ENCODE measurements around the gene TBX1.

TBX1 gene

DNA sequence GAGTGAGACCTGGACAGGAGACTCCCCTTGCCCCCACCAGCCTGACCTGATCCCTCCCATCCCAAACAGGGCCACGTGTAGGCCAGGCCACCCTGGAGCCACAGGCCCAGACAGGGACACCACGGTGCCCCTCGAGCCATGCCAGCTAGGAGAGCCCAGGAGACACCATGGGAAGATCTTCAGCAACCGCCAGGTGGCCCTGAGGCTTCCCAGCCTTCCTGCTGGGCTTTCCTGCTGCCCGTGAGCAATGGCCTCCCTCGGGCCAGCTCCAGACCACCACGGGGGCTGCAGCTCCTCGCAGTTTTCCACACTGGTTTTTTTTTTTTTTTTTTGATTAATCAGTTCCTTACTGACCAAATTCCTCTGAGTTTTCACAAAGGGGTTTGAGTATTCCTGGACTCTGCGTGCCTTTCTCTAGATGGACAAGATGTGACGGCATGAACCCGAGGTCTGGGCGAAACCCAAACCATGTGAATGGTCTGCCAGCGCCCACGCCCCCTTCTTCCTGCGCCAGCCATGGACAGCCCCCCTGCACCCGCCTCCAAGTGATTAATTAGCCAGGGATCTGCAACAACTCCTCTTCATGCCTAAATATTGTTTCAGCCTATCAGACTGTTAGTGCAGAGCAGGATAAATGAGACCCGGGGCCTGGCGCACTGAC lies 40.9 kb downstream of the TBX1 start:
- DNase-seq: no peak

DNA sequence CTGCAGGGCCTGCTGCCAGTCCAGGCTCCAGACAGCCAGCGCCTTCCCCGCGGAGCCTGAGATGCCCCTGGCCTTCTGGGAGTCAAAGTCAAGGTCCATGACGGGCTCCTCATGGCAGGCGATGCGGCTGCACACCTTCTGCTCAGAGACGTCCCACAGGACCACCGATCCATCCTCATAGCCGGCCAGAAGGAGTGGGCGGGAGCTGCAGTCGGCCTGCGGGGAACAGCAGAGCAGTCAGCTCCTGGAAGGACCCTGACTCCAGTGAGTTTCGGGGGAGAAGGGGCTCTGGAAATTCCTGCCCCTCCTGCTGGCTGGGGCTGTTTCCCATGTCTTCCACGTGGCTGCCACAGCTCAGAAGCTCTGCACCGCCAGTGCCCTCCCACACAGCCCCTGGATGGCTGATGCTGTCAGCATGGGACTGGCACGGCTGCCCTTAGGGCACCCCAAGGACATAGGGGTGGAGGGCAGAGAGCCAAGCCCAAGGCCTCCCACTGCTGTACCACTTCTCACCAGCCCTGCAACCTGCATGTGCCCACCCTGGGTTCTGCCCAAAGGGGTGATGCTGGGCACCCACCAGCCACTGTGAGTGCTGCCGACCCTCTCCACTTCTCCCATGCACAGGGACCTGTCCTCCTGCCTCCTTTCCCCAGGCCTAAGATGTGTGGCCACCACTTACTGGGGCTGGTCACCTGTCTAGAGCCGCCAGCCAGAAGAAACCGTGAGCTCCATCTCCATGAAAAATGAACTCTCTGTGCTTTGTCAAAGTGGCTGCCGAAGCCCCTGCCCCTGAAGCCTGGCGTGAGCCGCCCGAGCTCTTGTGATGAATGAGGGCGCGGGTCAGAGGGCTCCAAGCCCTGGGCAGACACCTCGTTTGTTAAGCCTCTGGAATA lies 41.7 kb downstream of the TBX1 start:
- DNase-seq: no peak

DNA sequence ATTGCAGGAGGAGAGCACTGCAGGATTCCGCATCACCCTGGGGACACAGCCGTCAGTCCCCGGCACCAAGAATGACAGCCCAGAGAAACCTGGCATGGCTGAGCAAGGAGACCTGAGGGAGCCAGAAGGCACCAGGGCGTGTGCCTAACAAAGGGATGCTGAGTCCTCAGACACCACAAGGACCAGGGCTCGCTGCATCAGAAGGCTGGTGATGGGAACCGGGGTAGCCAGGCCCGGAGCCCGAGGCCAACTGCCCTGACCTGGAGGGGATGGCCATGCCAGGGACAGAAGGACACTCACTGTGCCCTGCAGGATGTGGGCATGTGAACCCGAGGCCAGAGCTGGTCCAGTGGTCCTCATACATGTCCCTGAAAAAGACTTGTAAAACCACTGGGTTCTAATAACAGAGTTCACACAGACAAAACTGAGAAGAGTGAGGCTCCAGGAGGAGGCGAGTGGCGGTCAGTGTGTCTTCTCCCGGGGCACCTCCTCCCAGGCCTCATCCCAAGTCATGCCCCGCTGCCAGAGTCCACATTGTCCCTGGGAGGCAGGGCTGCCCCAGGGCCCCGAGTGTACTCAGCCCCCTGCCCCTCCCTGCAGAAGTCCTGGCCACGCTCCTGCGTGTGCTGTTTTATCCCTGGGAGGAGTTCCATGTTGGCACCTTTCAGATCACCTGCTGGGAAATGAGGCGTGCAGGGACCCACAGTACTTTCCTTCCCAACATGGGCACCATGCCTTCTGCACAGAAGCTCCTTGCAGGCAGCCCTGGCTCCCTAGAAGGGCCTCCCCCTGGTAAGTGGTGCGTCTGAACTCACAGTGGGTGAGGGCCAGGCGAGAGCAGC lies 42.5 kb downstream of the TBX1 start:
- DNase-seq: no peak

DNA sequence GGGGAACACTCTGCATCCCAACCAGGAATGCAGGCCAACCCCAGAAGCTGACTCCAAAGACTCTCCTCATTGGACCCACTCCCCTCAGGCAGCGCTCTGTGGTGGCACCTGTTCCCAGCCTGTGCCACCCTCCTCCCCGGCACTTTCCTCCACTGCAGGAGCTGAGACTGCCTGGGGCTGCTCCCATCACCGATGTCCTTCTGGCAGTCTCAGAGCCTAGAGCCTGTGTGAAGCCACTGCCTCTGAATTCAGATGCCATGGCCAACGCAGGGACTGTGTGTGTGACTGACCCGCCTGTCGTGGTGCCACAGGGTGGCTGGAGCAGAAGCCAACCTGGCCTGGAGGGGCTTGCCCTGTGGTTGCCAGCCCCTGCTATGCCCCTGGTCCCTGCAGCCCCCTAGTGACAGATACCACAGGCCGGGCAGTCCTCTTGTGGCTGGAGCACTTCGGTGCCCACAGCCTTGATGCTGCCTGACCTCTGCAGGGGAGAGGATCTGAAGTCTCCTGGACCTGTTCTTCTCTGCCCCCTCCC lies 43.2 kb downstream of the TBX1 start:
- no peak for DNase-seq

DNA sequence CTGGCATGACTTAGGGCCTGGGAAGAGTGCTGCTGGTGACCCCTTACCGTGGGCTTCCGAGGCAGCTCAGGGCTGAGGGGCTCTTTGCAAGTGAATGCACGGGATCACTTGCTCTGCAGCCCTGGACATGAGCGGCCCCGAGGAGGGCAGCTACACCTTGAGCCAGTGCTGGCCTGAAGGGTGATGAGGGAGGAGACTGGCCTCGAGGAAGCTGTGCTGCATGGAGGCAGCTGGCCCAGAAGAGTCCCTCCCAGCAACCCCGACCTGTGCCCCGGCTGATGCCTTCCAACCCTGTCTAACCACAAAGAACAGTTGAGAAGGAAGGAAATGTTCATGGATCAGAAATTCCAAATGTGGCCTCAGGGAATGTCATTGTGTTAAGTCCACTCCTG lies 45.2 kb downstream of the TBX1 start:
- DNase-seq: no peak

DNA sequence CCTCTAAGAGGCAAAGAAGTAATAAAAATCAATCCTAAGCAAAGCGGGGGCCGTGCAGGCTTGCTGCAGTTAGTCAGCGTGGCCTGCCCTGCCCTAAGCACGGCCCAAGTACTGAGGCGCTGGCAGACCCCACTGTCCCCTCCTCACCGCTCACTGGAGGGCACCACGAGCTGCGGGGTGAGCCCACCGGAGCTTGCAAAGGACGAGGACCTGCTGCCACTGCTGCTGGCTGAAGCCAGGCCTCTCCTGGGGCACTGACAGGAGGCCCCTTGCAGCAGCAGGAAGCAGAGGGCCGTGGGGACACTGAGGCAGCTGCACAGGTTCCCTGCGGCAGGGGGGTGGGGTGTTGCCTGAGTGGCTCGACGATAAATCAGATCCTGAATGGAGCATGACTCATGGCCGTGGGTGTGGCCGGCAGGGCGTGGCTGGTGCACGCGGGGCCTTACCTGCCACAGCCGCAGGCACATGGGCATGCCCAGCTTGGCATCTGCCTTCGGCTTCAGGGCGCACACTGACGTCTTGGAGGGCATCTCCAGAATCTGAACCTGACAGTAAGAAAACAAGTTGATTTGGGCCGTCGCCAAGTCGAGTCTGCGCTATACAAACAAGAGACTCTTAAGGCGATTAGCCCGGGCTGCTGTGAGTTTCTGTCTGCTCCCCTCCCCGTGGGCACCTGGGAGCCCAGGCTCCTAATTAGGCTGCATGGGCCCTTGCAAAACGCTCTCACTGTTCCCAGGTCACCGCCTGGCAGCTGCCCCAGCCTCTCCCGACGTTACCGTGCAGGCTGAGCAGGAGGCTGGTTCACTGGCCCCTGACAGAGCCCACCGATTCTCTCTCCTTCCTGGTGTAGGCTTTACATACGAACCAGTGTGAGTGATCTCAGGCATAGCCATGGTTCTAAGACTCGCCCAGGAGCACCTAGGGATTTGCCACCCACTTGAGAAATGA lies 45.9 kb downstream of the TBX1 start:
- DNase-seq: peak; percentile 78

DNA sequence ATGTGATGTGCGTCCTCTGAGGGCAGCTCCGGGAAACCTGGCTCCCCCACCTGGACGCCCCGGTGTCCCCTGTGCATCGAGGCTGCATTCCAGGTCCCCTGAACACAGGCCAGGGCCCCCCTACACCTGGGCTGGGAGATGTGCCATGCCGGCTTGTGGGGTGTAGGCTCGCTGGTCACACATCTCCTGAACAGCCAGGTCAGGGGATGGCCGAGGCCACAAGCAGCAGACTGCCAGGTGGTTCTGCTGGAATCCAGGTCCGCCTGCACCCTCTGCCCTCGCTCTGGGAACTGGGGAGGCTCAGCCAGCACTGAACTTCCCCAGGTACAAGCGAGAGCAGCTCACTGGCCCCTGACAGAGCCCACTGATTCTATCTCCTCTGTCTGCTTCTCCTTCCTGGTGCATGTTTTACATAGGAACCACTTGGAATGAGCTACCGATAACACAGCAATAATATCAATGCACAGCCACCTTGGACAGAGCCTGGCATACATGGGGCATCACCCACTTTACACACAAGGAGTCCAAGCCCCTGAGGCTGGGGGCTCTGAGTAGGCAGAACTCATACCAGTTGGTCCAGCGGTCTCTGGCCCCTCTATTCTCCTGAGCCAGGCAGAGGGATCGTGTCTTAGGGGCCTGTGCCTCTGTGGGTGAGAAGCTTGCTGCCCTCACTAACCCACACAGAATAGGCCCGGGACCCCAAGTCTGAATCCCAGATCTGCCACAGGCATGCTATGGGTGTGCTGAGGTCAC lies 46.8 kb downstream of the TBX1 start:
- DNase-seq: no peak

DNA sequence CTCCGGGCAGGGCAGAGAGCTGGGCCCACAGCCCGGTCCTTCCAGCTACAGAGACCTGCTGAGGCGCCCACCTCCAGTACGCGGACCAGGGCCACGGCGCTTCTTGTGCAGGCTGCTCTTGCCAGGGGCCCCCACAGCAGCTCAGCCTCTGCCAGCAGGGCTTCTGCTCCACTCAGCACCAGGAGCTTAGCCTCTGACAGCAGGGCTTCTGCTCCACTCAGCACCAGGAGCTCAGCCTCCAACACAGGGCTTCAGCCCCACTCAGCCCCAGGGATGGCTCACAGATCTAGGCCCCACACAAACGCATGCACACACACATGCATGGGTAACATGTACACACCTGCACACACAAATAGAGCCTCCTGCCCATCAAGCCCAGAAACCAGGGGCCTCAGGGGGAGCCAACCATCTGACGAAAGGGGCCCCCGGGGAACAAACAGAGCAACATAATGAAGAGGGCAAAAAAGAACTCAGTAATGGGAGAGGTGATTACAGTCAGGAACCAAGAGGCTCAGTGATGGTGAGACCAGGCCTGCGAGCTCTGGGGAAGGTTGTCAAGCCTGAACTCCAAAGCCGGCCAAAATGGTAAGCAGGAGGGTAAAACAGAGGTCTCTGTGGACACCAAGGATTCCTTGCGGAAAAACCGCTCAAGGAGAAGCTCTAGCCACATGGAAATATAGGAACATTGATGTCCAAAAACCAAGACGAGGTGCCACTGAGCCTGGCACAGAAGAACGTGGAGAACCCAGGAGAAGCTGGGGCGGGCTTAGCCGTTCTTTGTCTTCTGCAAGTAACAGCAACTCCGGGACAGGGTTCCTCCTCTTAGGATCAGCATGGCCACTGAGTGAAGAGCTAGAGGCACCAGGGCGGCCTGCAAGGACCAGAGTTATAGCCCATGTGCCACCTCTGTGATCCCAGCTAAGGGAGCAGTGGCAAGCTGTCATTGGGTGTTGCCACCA lies 47.6 kb downstream of the TBX1 start:
- peak; percentile 15 for DNase-seq

DNA sequence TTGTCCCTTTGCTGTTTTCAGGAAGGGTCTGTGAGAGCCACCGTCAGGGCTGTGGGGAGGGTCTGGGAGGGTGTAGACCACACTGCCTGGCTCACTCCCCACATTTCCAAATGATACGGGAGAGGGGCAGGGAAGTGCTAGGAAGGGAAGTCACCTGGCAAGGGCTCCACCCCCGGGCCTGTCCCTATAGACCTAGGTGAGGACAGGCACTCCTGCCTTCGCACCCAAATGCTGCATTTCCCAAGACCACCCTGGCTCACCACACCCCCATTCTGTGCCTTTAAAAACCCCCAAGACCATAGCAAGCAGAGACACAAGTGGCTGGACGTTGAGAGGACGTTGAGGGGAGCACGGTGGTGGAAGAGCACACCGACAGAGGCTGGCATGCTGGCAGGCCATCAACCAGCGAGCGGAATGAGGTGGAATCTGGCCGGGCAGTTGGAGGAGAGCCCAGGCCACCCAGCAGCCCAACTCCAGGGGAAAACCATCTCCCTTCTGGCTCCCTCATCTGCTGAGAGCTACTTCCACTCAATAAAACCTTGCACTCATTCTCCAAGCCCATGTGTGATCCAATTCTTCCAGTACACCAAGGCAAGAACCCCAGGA lies 48.4 kb downstream of the TBX1 start:
- DNase-seq: no peak

DNA sequence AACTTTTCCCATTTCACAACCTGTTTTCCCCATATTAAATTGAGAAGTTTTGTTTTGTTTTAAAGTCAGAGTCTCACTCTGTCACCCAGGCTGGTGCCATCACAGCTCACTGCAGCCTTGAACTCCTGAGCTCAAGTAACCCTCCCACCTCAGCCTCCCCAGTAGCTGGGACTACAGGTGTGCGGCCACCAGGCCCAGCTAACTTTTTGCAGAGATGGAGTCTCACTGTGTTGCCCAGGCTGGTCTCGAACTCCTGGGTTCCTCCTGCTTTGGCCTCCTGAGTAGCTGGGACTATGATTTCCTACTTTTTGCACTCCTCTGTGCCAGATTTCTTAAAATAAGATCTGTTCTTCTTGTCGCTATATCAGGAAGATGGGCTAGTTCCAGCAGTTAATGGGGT lies 49.2 kb downstream of the TBX1 start:
- DNase-seq: no peak

DNA sequence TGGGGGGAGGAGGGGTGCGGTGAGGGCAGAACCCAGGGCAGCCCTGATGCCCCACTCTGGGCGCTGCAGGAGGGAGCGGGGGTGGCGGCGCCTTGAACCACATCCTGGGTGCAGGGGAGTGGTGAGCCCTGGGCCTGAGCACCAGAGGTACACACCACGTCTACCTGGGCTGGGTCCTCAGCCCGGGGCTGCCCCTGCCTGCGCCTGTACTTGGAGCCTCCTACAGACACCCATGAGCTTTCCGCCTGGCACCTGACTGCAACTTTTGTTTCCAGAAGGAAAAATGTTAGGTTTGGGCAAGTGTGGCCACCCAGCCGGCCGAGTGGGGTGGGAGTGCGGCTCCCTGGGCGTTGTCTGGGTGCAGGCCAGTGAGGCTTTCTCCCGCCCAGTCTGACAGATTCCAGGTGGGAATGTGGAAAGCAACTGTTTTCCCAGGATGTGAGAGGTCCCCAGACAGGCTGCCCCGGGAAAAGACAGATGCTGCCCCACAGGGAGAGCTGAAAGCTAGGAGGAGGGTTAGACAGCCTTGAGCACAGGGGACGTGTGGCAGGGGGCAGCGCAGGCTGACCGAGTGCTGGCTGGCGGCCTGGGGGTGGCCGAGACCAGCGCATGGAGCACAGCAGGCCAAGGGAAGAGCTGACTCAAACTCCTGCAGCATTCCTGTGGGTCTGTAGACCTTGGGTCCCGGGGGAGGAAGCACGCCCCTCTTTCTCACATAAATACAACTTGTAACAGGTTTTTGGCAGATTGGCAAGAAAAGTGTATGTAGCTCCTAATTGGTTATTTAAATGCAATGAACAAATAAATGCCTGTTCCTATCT lies 50.0 kb downstream of the TBX1 start:
- peak; percentile 18 for DNase-seq

DNA sequence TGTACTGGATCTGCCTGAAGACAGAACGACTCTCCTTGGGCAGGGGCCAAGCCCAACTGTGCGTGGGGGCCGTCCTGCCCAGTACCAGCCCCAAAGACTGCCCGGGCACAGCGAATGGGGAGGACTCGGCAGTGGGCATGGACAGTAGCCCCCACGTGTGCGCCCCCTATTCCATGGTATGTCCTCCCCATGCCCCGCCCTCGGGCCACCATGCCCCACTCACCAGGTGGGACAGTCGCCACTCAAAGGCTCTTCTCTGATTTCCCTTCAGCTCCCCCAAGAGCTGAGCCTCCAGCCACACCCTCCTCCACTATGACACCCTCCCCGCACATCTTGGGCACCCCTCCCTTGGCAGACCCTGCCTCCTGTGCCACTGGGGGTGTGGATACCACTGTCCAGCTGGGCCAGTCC lies 50.6 kb downstream of the TBX1 start:
- no peak for DNase-seq

DNA sequence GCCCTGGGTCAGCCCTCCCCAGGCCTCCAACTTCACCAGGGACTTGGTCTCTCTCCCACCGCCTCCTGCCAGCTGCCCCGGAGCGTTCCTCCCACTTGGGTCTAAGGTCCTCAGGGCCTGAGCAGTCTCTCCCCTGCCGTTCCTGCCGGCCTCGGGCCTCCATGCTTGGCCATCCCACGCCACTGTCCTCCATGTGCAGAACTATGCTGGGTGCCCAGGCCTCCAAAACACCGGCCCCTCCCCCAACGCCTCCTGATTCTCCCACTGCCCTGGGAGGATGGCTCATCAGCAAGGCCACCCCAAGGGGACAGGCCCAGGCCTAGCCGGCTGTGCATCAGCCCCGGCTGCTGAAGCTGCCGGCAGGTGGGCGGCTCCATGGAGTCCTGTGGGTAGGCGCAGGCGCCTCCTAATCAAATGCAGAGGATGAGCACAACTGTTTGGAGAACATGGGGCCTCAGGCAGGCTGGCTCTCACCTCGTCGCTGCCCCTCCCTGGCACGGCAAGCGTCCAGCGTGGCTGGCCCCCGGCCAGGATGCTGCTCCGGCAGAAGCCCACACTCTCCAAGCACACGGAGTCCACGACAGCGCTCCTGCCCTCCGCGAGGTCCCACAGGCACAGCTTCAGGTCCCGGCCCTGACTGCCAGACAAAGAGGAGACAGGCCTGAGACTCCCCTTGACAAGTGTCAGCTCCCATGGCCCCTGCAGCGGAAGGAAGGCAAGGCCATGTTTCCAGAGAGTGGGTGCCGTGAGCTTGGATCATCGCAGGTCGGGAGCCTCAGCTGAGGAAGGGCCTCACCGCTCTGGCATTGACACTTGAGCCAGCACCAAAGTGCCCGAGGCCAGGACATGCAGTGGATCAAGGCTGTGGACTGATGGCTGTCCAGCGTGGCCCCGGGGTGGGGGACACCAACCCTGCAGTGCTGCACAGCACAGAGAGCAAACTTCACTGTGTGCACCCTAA lies 51.5 kb downstream of the TBX1 start:
- DNase-seq: no peak

DNA sequence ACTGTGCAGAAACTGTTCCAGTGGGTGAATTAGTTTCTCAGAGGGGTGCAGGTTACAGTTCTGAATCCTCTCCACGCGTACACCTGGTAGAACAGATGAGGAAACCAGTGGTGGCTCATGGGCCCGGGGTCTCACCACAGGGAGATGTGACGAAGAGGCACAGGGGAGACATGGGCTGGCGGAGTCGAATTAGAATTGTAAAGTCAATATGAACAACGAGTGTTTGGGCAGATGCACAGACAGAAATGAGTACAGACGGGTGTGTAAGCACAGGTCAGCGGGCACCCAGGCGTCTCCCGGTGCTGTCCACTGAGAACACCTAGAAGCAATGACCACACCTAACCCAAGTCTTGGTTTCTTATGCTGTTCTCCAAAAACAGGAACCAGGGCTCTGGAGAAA lies 52.3 kb downstream of the TBX1 start:
- DNase-seq: no peak

DNA sequence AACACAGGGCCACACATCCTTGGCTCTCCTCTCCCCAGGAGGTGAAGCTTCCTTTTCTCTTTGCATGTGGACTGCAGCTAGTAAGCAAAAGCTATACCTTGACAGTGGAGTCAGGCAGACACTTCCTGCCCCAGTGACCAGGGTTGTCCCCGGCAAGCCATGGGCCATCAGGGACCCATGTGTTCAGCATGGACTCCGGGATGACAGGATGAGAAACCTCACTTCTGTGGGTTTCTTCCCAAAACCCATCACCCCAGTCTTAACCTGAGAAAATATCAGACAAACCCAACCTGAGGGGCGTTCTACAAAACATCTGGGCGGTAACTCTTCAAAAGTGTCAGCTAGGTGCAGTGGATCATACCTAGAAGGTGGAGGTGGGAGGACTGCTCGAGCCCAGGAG lies 53.9 kb downstream of the TBX1 start:
- no peak for DNase-seq

DNA sequence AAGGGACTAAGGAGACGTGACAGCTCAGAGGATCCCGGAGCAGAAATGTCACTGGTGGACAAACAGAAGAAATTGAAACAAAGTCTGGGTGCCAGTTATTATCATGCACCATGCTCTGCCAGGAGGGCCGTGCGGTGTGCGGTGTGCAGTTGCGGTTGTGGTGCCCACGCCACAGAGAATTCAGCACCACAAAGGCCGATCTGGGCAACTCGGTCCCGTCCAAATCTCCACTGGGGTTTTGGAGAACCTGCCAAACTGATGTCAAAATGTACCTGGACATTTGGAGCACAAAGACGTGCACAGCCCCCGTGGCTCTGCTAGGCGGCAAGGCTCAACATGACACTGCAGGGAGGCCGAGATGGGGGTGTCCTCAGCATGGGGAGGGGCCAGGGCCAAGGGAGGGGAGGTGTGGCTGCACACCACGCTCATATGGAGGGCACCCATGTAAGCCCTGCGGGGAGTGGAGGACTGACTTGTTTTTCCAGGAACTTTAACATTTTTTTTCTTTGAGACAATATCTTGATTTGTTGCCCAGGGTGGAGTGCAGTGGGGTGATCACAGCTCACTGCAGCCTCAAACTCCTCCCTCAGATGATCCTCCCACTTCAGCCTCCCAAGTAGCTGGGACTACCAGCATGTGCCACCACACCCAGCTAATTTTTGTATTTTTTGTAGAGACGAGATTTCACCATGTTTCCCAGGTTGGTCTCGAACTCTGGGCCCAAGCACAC lies 54.7 kb downstream of the TBX1 start:
- no peak for DNase-seq

DNA sequence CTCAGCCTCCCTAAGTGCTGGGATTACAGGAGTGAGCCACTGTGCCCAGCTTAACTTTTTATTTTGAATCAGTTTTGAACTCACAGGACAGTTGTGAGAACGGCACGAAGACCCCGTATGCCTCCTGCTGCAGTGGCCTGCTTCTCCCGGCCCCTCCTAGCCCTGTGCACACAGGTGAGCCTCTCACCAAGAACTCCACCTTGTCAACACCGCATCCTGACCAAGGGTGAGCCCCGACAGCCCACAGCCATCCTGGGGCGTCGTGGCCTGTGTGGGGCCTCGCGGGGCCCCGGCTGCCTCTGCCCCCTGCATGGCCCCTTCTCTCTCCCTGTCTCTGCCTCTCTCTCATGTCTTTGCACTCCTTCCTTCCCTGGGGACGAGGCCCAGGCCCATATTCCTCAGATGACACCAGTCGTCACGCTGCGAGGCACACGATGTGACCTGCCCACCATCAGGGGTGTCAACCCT lies 55.3 kb downstream of the TBX1 start:
- DNase-seq: no peak
